ENCODE measurements around the gene SIRT6.
"Not testable (repeated sequence)": the region's sequence is repeated elsewhere in the genome, so short reads cannot be mapped to it uniquely, and the experiment has no call there.

Gene SIRT6

DNA sequence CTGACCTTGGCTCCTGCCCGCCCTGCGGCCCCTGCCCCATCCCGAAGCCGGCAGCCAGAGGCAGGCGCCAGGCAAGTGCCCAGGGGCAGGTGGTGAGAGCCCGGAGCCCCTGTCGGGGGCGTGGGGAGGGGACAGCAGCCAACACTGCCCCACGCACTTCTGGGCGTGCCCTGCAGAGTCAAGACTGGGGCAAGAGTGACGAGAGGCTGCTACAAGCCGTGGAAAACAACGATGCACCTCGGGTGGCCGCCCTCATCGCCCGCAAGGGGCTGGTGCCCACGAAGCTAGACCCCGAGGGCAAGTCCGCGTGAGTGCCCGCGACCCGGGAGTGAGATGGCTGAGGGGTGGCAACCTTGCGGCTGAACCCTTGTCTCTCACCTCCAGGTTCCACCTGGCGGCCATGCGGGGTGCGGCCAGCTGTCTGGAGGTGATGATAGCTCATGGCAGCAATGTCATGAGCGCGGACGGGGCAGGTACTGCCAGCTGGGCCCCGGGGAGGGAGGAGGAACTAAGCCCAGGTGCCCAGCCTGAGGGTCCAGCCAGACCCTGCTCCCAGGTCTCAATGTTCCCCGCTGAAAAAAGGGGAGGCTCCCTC, 17.4 kb upstream of the SIRT6 start:
- no peak for DNase-seq (ENCODE audit: low read depth in 2 of 2)

DNA sequence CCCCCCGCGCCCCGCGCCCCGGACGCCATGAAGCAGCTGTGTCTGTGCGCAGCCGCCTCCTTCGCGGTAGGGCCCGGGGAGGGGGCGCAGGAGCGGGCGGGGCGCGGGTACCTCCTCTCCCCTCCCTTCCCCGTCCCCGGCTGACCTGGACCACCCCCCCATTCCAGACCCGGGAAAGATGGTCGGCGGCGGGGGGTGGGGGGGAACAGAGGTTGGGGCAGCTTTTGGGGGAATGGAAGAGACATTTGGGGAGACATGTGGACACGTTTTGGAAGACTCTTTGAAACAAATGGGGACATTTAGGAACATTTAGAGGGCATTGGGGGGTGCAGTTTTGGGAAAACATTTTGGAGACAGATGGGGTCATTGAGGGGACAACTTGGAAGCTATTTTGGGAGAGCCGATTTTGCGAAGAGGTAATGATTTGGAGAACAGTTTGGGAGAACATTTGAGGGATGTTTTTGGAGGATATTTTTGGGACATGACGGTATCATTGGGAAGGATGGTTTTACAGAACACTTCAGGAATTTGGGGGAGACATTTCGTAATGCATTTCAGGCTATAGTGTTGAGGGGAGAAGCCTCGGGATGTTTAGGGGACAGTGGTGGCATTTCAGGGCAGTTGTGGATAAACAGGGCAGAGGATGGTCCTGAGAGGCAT, 16.2 kb upstream of the SIRT6 start:
- DNase-seq (ENCODE audit: low read depth in 2 of 2), result no peak

GRCh38 chr19:4197625-4198466, 15.5 kb upstream of the SIRT6 start:
- no peak for DNase-seq (ENCODE audit: low read depth in 2 of 2)

- DNase-seq (ENCODE audit: low read depth in 2 of 2), result no peak
Measured at GRCh38 chr19:4197228-4197624, 14.9 kb upstream of the SIRT6 start.

DNA sequence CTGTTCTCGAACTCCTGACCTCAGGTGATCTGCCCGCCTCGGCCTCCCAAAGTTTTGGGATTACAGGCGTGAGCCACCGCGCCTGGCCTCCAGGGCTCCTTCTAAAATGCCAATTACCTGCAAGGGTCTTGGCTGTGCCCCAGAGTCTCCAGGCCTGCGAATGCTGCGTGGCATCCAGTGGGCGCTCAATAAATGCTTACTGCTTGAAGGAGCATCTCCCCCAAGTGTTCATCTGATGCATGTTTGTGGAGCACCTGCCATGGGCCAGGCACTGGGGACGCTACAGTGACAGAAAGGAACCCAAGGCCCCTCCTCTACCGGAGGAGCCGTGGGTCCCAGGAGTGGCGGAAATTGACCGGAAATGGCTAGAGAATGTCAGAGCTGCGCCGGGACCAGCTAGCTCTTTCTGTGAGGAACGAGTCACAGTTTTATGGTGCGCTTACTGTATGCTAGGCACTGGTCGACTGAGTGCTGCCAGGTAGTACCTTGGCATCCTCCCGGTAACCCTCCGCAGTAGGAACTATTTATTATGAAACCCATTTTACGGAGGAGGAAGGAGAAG, 14.3 kb upstream of the SIRT6 start:
- no peak for DNase-seq (ENCODE audit: low read depth in 2 of 2)

DNA sequence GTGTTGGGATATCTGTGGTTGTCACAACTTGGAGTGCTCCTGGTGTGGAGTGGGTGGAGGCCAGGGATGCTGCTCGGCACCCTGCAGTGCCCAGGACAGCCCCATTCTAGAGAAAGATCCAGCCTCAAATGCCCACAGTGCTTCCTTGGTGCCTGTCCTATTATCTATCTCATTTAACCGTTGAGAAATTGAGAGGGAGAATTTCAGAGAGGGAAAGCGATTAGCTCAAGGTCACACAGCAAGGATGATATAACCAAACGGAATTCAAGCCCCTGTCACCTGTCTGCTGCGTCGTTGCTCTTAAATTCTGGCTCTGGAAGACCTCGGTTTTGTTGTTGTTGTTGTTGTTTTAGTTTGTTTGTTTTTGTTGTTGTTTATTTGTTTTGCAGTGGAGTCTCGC, 13.6 kb upstream of the SIRT6 start:
- no peak for DNase-seq (ENCODE audit: low read depth in 2 of 2)

DNA sequence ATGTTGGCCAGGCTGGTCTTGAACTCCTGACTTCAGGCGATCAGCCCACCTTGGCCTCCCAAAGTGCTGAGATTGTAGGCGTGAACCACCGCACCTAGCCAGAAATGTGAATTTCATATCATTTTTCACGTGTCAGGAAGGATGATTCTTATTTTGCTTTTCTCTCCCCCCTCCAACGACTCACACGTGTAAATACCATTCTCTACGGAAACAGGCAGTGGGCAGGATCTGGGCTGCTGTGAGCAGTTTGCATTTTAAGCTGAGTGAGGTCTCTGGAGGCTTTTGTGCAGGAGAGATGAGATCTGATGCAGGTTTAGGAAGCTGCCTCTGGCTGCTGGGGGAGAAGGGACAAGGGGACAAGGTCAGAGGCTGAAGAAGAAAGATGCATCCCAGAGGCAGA, 12.0 kb upstream of the SIRT6 start:
- DNase-seq (ENCODE audit: low read depth in 2 of 2), result no peak

GRCh38 chr19:4192537-4192936, 10.2 kb upstream of the SIRT6 start:
- not testable (repeated sequence) for DNase-seq (ENCODE audit: low read depth in 2 of 2)

DNA sequence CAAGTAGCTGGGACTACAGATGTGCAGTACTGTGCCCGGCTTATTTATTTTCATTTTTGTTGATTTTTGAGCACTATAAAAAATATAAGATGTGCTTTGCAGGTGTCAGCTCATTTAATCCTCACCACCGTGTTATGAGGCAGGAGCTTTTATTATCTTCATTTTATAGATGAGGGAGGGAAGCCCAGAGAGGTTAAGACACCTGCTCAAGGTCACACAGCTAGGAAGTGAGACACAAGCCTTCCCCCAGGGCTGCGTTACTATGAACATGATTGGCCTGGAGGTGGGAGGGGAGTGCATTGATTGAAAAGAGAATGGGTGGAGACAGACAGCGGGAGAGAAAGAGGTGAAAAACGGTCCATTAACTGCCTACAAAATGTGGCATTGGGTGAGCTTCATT, 7.3 kb upstream of the SIRT6 start:
- DNase-seq (ENCODE audit: low read depth in 2 of 2), result no peak

- DNase-seq (ENCODE audit: low read depth in 2 of 2), result no peak
Measured at GRCh38 chr19:4187313-4188122, 5.2 kb upstream of the SIRT6 start.

GRCh38 chr19:4186087-4186993, 4.0 kb upstream of the SIRT6 start:
- DNase-seq (ENCODE audit: low read depth in 2 of 2), result peak; percentile 81

DNA sequence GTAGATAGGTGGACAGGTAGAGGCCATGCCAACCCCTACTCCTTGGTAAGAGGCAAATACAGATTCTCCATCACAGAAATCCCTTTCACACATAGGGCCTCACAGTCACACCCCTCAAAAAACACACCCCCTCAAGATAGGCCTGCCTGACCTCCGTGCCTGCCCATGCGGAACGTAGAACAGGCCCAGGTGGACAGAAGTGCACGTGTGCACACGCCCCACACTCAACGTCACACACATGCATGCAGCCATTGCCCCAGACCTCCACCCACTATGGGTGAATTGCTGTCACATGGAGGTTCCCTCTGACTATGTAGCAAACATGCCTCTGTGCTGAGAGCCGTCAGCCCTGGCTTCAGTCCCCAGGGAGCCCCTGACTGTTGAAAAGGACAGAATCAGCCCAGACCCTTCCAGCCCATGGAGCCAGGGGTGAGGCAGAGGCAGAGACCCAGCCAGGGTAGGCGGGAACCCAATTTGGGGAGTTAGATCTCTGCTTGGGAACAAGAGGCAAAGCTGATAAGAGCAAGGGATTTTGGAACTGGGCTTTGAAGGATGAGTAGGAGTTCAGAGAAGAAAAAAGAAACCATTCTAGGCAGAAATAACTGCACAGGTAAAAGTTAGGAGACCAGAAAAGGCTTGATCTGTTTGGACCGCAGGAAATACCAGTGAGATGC, 3.2 kb upstream of the SIRT6 start:
- DNase-seq (ENCODE audit: low read depth in 2 of 2), result no peak

GRCh38 chr19:4184718-4185352, 2.5 kb upstream of the SIRT6 start:
- DNase-seq (ENCODE audit: low read depth in 2 of 2), result no peak

DNA sequence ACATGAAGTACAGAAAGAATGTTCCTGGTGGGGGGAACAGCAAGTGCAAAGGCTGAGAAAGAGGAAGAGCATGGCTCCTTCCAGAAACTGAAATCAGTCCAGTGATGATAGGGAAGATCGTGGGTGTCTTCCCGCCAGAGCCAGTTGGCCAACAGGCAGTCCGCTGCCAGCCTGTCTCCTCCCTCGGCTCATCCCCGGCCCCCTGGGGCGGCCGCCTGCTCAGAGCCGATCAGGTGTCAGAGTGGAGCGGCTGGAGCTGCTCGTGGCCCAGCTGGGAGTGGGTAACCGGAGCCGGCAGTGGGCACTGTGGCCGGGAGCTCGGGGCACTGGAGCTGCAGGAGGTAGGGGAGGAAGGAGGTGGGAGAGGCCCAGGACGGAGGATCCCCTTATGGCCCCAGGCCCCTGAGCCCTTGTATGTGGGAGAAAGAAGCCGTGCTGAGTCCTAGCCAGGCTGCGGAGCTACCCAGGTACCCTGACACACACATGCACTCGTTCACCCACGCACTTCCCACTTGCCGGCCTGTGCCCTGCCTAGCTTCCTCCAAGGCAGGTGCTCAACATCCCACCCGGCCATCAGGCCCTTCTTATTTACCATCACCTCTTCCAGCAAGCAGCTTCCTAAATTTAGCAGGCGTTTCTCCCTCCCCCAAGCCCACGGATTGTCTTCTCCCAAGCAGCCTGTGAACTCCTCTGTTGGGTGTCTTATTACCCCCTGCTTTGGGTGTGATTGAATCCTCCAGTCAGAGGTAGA, 1.8 kb upstream of the SIRT6 start:
- no peak for DNase-seq (ENCODE audit: low read depth in 2 of 2)

GRCh38 chr19:4181053-4181508, 1.3 kb downstream of the SIRT6 start:
- no peak for DNase-seq (ENCODE audit: low read depth in 2 of 2)

- no peak for DNase-seq (ENCODE audit: low read depth in 2 of 2)
Measured at GRCh38 chr19:4178990-4179389, 3.4 kb downstream of the SIRT6 start.

- no peak for DNase-seq (ENCODE audit: low read depth in 2 of 2)
Measured at GRCh38 chr19:4177146-4177545, 5.2 kb downstream of the SIRT6 start.

GRCh38 chr19:4175669-4175931, 6.8 kb downstream of the SIRT6 start:
- DNase-seq (ENCODE audit: low read depth in 2 of 2), result no peak

All from activated CD4-positive, alpha-beta T cell treated with anti-CD3 and anti-CD28 coated beads for 24 hours (primary cell).